Endothelial cell of umbilical vein (primary cell): ENCODE results near the gene TASOR. TPM values are rescaled to one million over a fixed set of nuclear protein-coding genes. Genes with fewer than 3 reads are reported as not detected.

ENCODE experiments used
- BruUV-seq: library from RNA; stranded (reverse); fragments of 400-500 nt; replicated peaks from 2 replicates; lab custom pipeline; 2021; lab: Mats Ljungman, UMichigan
- CTCF ChIA-PET: fragments of 300-600, 350-600 bp; sonication (Branson Sonifier 250); formaldehyde crosslinking; loops from one replicate; lab custom pipeline; 2021; ENCODE audit warnings: antibody characterized with exemption, inconsistent platforms; lab: Charles Lee
- POLR2A ChIA-PET: fragments of 300-600, 350-600 bp; sonication (Branson Sonifier 250); formaldehyde crosslinking; loops from one replicate; lab custom pipeline; 2021; ENCODE audit warnings: antibody characterized with exemption, inconsistent platforms; lab: Charles Lee
- DNase-seq: peaks from one replicate; pipeline ENCODE4 v3.0.0-alpha.2; 2011; ENCODE audit warnings: low read depth, low spot score
- FAIRE-seq: peaks from 2 replicates; lab custom pipeline; 2011; peaks lifted over from hg19 to GRCh38; lab: Jason Lieb, UNC
- H2AFZ ChIP-seq: 2 replicates; pipeline ENCODE4 v1.6.0; 2012; ENCODE audit warnings: low read depth, low read length, control low read depth, inconsistent platforms
- H3K27ac ChIP-seq: 2 replicates; pipeline ENCODE4 v1.5.1; 2011; ENCODE audit warnings: low read depth, mild to moderate bottlenecking, control low read depth, low read length, moderate library complexity; ENCODE audit not compliant: insufficient read depth
- H3K27me3 ChIP-seq, 2 experiments: 2 replicates each; pipeline versions ENCODE4 v1.6.0 to v1.6.1; 2011; ENCODE audit warnings: low read length in 2 of 2, mixed read lengths in 1 of 2; ENCODE audit not compliant: control insufficient read depth in 2 of 2, insufficient read depth in 2 of 2
- H3K36me3 ChIP-seq, 2 experiments: 2 replicates in 1 of 2; 3 replicates in 1 of 2; pipeline ENCODE4 v1.5.1; 2011; ENCODE audit warnings: low read length in 2 of 2, mild to moderate bottlenecking in 1 of 2, moderate library complexity in 1 of 2; ENCODE audit not compliant: control insufficient read depth in 2 of 2, insufficient read depth in 2 of 2; ENCODE audit errors: extremely low read depth in 1 of 2
- H3K4me1 ChIP-seq: 3 replicates; pipeline ENCODE4 v1.5.1; 2011; ENCODE audit warnings: mild to moderate bottlenecking, low read length; ENCODE audit not compliant: control insufficient read depth, insufficient read depth; ENCODE audit errors: extremely low read depth
- H3K4me2 ChIP-seq: 2 replicates; pipeline ENCODE4 v1.6.1; 2011; ENCODE audit warnings: low read length, control low read depth, mixed read lengths; ENCODE audit not compliant: insufficient read depth
- H3K4me3 ChIP-seq, 3 experiments: fragments of 200-600 bp in 1 of 3; sonication (generic), shearing (Covaris generic) in 1 of 3; replicated peaks in 1 of 3; 2 replicates each; pipeline ENCODE4 v1.5.1; 2011 to 2016; ENCODE audit warnings: control low read depth in 3 of 3, low read length in 3 of 3, mild to moderate bottlenecking in 2 of 3, inconsistent platforms in 1 of 3, low read depth in 1 of 3, moderate library complexity in 1 of 3; ENCODE audit not compliant: insufficient read depth in 1 of 3
- H3K79me2 ChIP-seq: 2 replicates; pipeline ENCODE4 v1.6.0; 2012; ENCODE audit warnings: low read length, inconsistent platforms; ENCODE audit not compliant: control insufficient read depth, insufficient read depth
- H3K9ac ChIP-seq: replicated peaks from 2 replicates; pipeline ENCODE3; 2011; ENCODE audit warnings: low read length, control low read depth; ENCODE audit not compliant: insufficient read depth; ENCODE audit errors: extremely low read depth
- H3K9me1 ChIP-seq: replicated peaks from 3 replicates; pipeline ENCODE4 v1.6.0; 2011; ENCODE audit warnings: mild to moderate bottlenecking, low read length; ENCODE audit not compliant: control insufficient read depth, insufficient read depth; ENCODE audit errors: extremely low read depth
- H3K9me3 ChIP-seq: replicated peaks from 2 replicates; pipeline ENCODE4 v1.5.1; 2012; ENCODE audit warnings: low read length, inconsistent platforms; ENCODE audit not compliant: control insufficient read depth, insufficient read depth
- H4K20me1 ChIP-seq: replicated peaks from 2 replicates; pipeline ENCODE3; 2011; ENCODE audit warnings: mild to moderate bottlenecking, low read length; ENCODE audit not compliant: control insufficient read depth, insufficient read depth; ENCODE audit errors: extremely low read depth
- CTCF ChIP-seq, 2 donors: IDR thresholded peaks; 1 replicate in 1 of 2; 2 replicates in 1 of 2; pipeline ENCODE4 v1.5.1; 2011; ENCODE audit warnings: low read length in 2 of 2, mild to moderate bottlenecking in 2 of 2, moderate library complexity in 2 of 2, control low read depth in 1 of 2, inconsistent platforms in 1 of 2, low read depth in 1 of 2; ENCODE audit not compliant: insufficient read depth in 1 of 2; ENCODE audit errors: extremely low read depth in 1 of 2
- EZH2 ChIP-seq: IDR thresholded peaks from 2 replicates; pipeline ENCODE4 v1.6.1; 2012; ENCODE audit warnings: borderline replicate concordance, low read depth, mild to moderate bottlenecking, moderate library complexity, low read length, inconsistent platforms; ENCODE audit not compliant: severe bottlenecking
- FOS ChIP-seq: IDR thresholded peaks from 2 replicates; pipeline ENCODE4 v1.6.1; 2011; ENCODE audit warnings: mild to moderate bottlenecking, low read length, moderate library complexity, borderline replicate concordance; ENCODE audit not compliant: insufficient read depth
- GATA2 ChIP-seq: IDR thresholded peaks from 2 replicates; pipeline ENCODE4 v1.7.0; 2011; ENCODE audit warnings: low read depth, mild to moderate bottlenecking, moderate library complexity, mixed read lengths, low read length; ENCODE audit not compliant: insufficient read length, insufficient read depth
- JUN ChIP-seq: IDR thresholded peaks from 2 replicates; pipeline ENCODE4 v1.6.1; 2011; ENCODE audit warnings: borderline replicate concordance, low read depth; ENCODE audit not compliant: insufficient read length, insufficient read depth
- MAX ChIP-seq: IDR thresholded peaks from 2 replicates; pipeline ENCODE4 v1.6.1; 2011; ENCODE audit not compliant: insufficient read depth, insufficient read length
- MYC ChIP-seq: IDR thresholded peaks from one replicate; pipeline ENCODE4 v1.6.1; 2011; ENCODE audit warnings: mild to moderate bottlenecking, low read depth, low read length
- POLR2A ChIP-seq: IDR thresholded peaks from 2 replicates; pipeline ENCODE4 v1.6.1; 2012; ENCODE audit warnings: low read depth, mild to moderate bottlenecking, control low read depth, low read length
- POLR2AphosphoS5 ChIP-seq: IDR thresholded peaks from 2 replicates; pipeline ENCODE4 v1.6.1; 2012; ENCODE audit warnings: low read depth, mild to moderate bottlenecking, control low read depth, low read length, moderate library complexity; ENCODE audit not compliant: insufficient read depth
- dilution Hi-C: fragments of 300-500 bp; cut with MboI; formaldehyde crosslinking; loops from one replicate; pipeline ENCODE4 v1.15.0; 2019; ENCODE audit warnings: low sequenced_read_pairs; ENCODE audit not compliant: extremely low pct_ligation_motif_present
- intact Hi-C: fragments of 100-400 bp; cut with micrococcal nuclease; formaldehyde crosslinking; loops from one replicate; pipeline ENCODE4 v1.10.0; 2022
- polyA plus RNA-seq, 4 experiments: library from polyadenylated mRNA; depleted of rRNA in 3 of 4; stranded (reverse) in 3 of 4; unstranded in 1 of 4; fragments of >200 nt; gene quantifications; 2 replicates each; pipeline versions ENCODE4 v1.2.1 to v1.2.3, GENCODE V29; 2011 to 2012; ENCODE audit warnings: missing spikeins in 1 of 4
- total RNA-seq: library from RNA; stranded (reverse); gene quantifications from 2 replicates; pipeline ENCODE4 v1.2.3, GENCODE V29; 2021

TASOR gene
- total and polyA plus RNA-seq, 2 donors (not counting 3 experiments of a cell fraction or from before 2014, with no cell fraction given): 11.2 to 44.5 TPM

- dilution Hi-C loops (no loop called here), intact Hi-C loops (no loop called here)
- no peak overlapping the region for H3K4me3 ChIP-seq
- no peak overlapping the region for H3K27ac ChIP-seq
- H3K27me3 ChIP-seq: no peaks in the 10 kb centered on the region
- no peak for TF ChIP-seq POLR2A
- TF ChIP-seq POLR2AphosphoS5: no peak
- no peak for TF ChIP-seq FOS
- TF ChIP-seq MYC: no peak
- TF ChIP-seq JUN: no peak
- TF ChIP-seq MAX: no peak
- TF ChIP-seq CTCF (IDR thresholded peaks at IDR 0.05; ENCODE audit: extremely low read depth in 1 of 2, insufficient read depth in 1 of 2, low read depth in 1 of 2, low read length in 2 of 2): no peak
- no peak for TF ChIP-seq EZH2
- no peak for TF ChIP-seq GATA2
- H3K4me2 ChIP-seq: no peak overlapping the region
- no peak overlapping the region for H3K9ac ChIP-seq
- ChIA-PET POLR2A (no interaction called here), CTCF (interaction anchor here (1.1 kb wide), 1 partner anchor 20 kb away, joined by 3 read pairs; no protein-coding TSS in a partner anchor)
- H3K9me1 ChIP-seq: no peaks in the 10 kb centered on the region
- DNase-seq (no peak), FAIRE-seq (no peak)
- no TSS peak for BruUV-seq
- H3K79me2 ChIP-seq: peaks cover 6% of the 10 kb centered on the region
- H4K20me1 ChIP-seq: no peaks in the 10 kb centered on the region
- H2AFZ ChIP-seq: no peak overlapping the region
- no peaks in the 10 kb centered on the region for H3K4me1 ChIP-seq
- peaks cover 7 to 18% of the 10 kb centered on the region in 2 experiments for H3K36me3 ChIP-seq
- no peaks in the 10 kb centered on the region for H3K9me3 ChIP-seq
These were observed 37.7 kb downstream of the TASOR start for GRCh38 chr3:56645407-56645806.
